HFF-Myc (cell line): ENCODE measurements around the gene FHIT.
"Not testable (repeated sequence)": the region's sequence is repeated elsewhere in the genome, so short reads cannot be mapped to it uniquely, and the experiment has no call there.

Source experiments
- DNase-seq: peaks from one replicate; pipeline ENCODE4 v3.0.0-alpha.2; 2011; ENCODE audit warnings: low read depth; ENCODE audit errors: extremely low read depth
- H3K4me3 ChIP-seq: replicated peaks from 2 replicates; pipeline ENCODE4 v1.5.1; 2011; ENCODE audit warnings: low read depth, mild to moderate bottlenecking, control low read depth, low read length
- CTCF ChIP-seq: IDR thresholded peaks from 2 replicates; pipeline ENCODE4 v1.5.1; 2012; ENCODE audit warnings: mild to moderate bottlenecking, low read depth, low read length, control low read depth; ENCODE audit errors: missing control alignments

FHIT gene

GRCh38 chr3:61221759-61222362 lies 29.4 kb downstream of the FHIT start:
- no peak for TF ChIP-seq CTCF
- no peak for DNase-seq
- no peak overlapping the region for H3K4me3 ChIP-seq

- no peak overlapping the region for H3K4me3 ChIP-seq
- no peak for TF ChIP-seq CTCF
- no peak for DNase-seq
Measured at GRCh38 chr3:61218504-61218903, 32.7 kb downstream of the FHIT start.

GRCh38 chr3:61216171-61216570 lies 35.1 kb downstream of the FHIT start:
- not testable (repeated sequence) for DNase-seq, H3K4me3 ChIP-seq

GRCh38 chr3:61202086-61202485 lies 49.2 kb downstream of the FHIT start:
- no peak overlapping the region for H3K4me3 ChIP-seq
- no peak for DNase-seq
- no peak for TF ChIP-seq CTCF

- no peak overlapping the region for H3K4me3 ChIP-seq
- no peak for TF ChIP-seq CTCF
- no peak for DNase-seq
Measured at GRCh38 chr3:61201071-61201470, 50.2 kb downstream of the FHIT start.

GRCh38 chr3:61200270-61200669 lies 51.0 kb downstream of the FHIT start:
- TF ChIP-seq CTCF = no peak

GRCh38 chr3:61199843-61200242 lies 51.4 kb downstream of the FHIT start:
- no peak for TF ChIP-seq CTCF
- no peak for DNase-seq
- H3K4me3 ChIP-seq = no peak overlapping the region

More at GRCh38 chr3:61200270-61200669, 51.0 kb downstream of the FHIT start:
- no peak overlapping the region for H3K4me3 ChIP-seq
- DNase-seq = no peak
